CD4-positive, alpha-beta T cell (primary cell): Measurements from ENCODE around the gene SERPINA4. TPM values are rescaled to one million over a fixed set of nuclear protein-coding genes. Genes with fewer than 3 reads are reported as not detected.

ENCODE experiments used
- ATAC-seq: fragments of 200-7000 bp; cut with Tn5 transposase; one replicate; pipeline ENCODE4 v1.10.0; 2022; ENCODE audit warnings: mild to moderate bottlenecking; ENCODE audit not compliant: poor library complexity
- CTCF ChIA-PET: fragments of 350-600 bp; sonication (Branson Sonifier 250); formaldehyde crosslinking; loops from one replicate; lab custom pipeline; 2021; ENCODE audit warnings: antibody characterized with exemption, inconsistent platforms; lab: Charles Lee
- POLR2A ChIA-PET: fragments of 350-600 bp; sonication (Branson Sonifier 250); formaldehyde crosslinking; loops from one replicate; lab custom pipeline; 2021; ENCODE audit warnings: antibody characterized with exemption, inconsistent platforms; lab: Charles Lee
- DNase-seq, 14 experiments: peaks; one replicate each; pipeline ENCODE4 v3.0.0-alpha.2; 2013 to 2020; ENCODE audit warnings: mixed read lengths in 2 of 14
- H3K27ac ChIP-seq, 2 donors: one replicate each; pipeline versions ENCODE4 v1.5.1 to v1.7.0; 2013; ENCODE audit warnings: low read length in 2 of 2, low read depth in 1 of 2, mild to moderate bottlenecking in 1 of 2
- H3K27me3 ChIP-seq, 2 experiments: 1 replicate in 1 of 2; 2 replicates in 1 of 2; pipeline versions ENCODE4 v1.6.1 to v1.7.0; 2013; ENCODE audit warnings: low read length in 2 of 2, control low read depth in 1 of 2, mild to moderate bottlenecking in 1 of 2, moderate library complexity in 1 of 2; ENCODE audit not compliant: insufficient read depth in 2 of 2, control insufficient read depth in 1 of 2
- H3K36me3 ChIP-seq: one replicate; pipeline ENCODE4 v1.6.1; 2013; ENCODE audit warnings: low read length, control low read depth; ENCODE audit not compliant: insufficient read depth
- H3K4me1 ChIP-seq: one replicate; pipeline ENCODE4 v1.6.1; 2013; ENCODE audit warnings: low read length, control low read depth; ENCODE audit not compliant: insufficient read depth
- H3K4me3 ChIP-seq: one replicate; pipeline ENCODE4 v1.5.1; 2013; ENCODE audit warnings: mild to moderate bottlenecking, low read length, moderate library complexity
- H3K9me3 ChIP-seq, 2 experiments: 1 replicate in 1 of 2; 2 replicates in 1 of 2; pipeline versions ENCODE4 v1.6.1 to v1.7.0; 2013; ENCODE audit warnings: low read length in 2 of 2, mild to moderate bottlenecking in 2 of 2, control low read depth in 1 of 2, moderate library complexity in 1 of 2; ENCODE audit not compliant: control insufficient read depth in 1 of 2, insufficient read depth in 1 of 2
- H3K27ac Mint-ChIP-seq: one replicate; pipeline ENCODE4 v1.8.0; 2020; ENCODE audit warnings: mixed read lengths
- H3K27me3 Mint-ChIP-seq: one replicate; pipeline ENCODE4 v1.8.0; 2021; ENCODE audit warnings: mixed read lengths
- H3K36me3 Mint-ChIP-seq: one replicate; pipeline ENCODE4 v1.8.0; 2021; ENCODE audit warnings: low read depth, mixed read lengths
- H3K4me1 Mint-ChIP-seq: one replicate; pipeline ENCODE4 v1.8.0; 2021; ENCODE audit warnings: low read depth, mixed read lengths
- H3K4me3 Mint-ChIP-seq: one replicate; pipeline ENCODE4 v1.8.0; 2020; ENCODE audit warnings: mild to moderate bottlenecking, mixed read lengths
- H3K9me3 Mint-ChIP-seq: one replicate; pipeline ENCODE4 v1.8.0; 2020; ENCODE audit warnings: mixed read lengths
- intact Hi-C, 2 experiments: fragments of 100-400 bp; cut with DNase I in 1 of 2; cut with micrococcal nuclease in 1 of 2; formaldehyde crosslinking; loops; one replicate each; pipeline versions ENCODE4 v1.15.1 to v1.9.0; 2023 to 2025; cut with DNase I, micrococcal nuclease
- total RNA-seq, 174 experiments: library from RNA in 2 of 174; stranded (reverse) in 2 of 174; gene quantifications; one replicate each; pipeline ENCODE4 v1.2.3 and lab custom pipeline; 2021 to 2026
- TF ChIP-seq, protein P1 (sequence below): fragments of 200-600 bp; IDR thresholded peaks from one replicate; pipeline ENCODE4 v1.8.0; 2022; ENCODE audit warnings: antibody characterized with exemption, mild to moderate bottlenecking

Gene SERPINA4
- total RNA-seq, 2 experiments from 2014 or later, result not detected

GRCh38 chr14:94558842-94559241, 2.4 kb upstream of the SERPINA4 start:
- H3K4me1 Mint-ChIP-seq, result no peaks in the 10 kb centered on the region
- POLR2A ChIA-PET, result no interaction called here
- CTCF ChIA-PET, result no interaction called here

DNA sequence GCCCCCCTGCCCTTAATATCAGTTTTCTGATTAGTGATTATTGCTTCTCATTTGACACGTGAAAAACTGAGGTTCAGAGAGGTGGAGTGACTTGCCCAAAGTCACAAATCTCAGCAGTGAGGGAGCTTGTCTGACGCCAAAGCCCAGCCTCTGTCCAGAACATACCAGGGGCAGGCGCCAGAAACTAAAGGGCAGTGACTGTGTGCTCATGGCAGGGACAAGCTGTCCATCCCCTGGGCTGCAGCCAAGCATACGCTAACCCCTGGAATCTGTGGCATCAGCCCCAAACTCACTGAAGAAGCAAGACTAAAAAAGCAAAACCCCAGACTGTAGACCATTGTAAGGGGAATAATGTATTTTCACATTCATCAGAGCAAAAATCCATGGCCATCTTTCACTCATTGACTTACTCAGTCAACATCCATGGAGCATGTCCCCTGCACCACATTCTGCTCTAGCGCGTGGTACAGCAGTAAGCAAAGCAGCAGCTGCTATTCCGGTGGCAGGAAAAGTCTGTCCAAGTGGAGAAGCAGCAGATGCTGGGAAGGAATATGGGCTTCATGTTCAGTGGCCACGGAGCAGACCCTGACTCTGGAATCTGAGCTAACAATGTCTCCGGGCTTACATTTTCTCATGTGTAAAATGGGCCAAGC, 1.5 kb upstream of the SERPINA4 start:
- no peak overlapping the region for H3K27ac Mint-ChIP-seq
- CTCF ChIA-PET, result no interaction called here
- no peaks in the 10 kb centered on the region for H3K36me3 Mint-ChIP-seq

More at GRCh38 chr14:94558842-94559241, 2.4 kb upstream of the SERPINA4 start:
- Mint-ChIP-seq H3K27me3 (peaks cover 64% of the 10 kb centered on the region), H3K27ac (no peak overlapping the region), H3K9me3 (peaks cover 12% of the 10 kb centered on the region), H3K36me3 (no peaks in the 10 kb centered on the region), H3K4me3 (no peak overlapping the region)
- intact Hi-C loops, result loop anchor here in 1 of 2 experiments (10.0 kb wide), 1 partner anchor 424 kb away; no protein-coding TSS in a partner anchor
- TF ChIP-seq, protein P1, sequence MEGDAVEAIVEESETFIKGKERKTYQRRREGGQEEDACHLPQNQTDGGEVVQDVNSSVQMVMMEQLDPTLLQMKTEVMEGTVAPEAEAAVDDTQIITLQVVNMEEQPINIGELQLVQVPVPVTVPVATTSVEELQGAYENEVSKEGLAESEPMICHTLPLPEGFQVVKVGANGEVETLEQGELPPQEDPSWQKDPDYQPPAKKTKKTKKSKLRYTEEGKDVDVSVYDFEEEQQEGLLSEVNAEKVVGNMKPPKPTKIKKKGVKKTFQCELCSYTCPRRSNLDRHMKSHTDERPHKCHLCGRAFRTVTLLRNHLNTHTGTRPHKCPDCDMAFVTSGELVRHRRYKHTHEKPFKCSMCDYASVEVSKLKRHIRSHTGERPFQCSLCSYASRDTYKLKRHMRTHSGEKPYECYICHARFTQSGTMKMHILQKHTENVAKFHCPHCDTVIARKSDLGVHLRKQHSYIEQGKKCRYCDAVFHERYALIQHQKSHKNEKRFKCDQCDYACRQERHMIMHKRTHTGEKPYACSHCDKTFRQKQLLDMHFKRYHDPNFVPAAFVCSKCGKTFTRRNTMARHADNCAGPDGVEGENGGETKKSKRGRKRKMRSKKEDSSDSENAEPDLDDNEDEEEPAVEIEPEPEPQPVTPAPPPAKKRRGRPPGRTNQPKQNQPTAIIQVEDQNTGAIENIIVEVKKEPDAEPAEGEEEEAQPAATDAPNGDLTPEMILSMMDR, result no peak
- H3K4me1 ChIP-seq, result no peaks in the 10 kb centered on the region
- H3K9me3 ChIP-seq, result peaks cover 0 to 11% of the 10 kb centered on the region in 2 experiments
- peaks cover 0 to 5% of the 10 kb centered on the region in 2 experiments for H3K27me3 ChIP-seq
- H3K36me3 ChIP-seq, result no peaks in the 10 kb centered on the region
- DNase-seq (no peak), ATAC-seq (no peak)
- H3K4me3 ChIP-seq, result no peak overlapping the region
- no peak overlapping the region for H3K27ac ChIP-seq

GRCh38 chr14:94560291-94560665, 964 bp upstream of the SERPINA4 start:
- Mint-ChIP-seq H3K9me3 (no peaks in the 10 kb centered on the region), H3K36me3 (no peaks in the 10 kb centered on the region), H3K4me3 (no peak overlapping the region), H3K27ac (no peak overlapping the region), H3K27me3 (peaks cover 49% of the 10 kb centered on the region), H3K4me1 (no peaks in the 10 kb centered on the region)
- CTCF ChIA-PET, result no interaction called here
- TF ChIP-seq, protein P1, result no peak
- DNase-seq, result no peak
- intact Hi-C loops, result no loop called here
- ATAC-seq, result no peak
- Histone ChIP-seq H3K27ac (no peak overlapping the region), H3K4me3 (no peak overlapping the region), H3K27me3 (peaks cover 0 to 5% of the 10 kb centered on the region in 2 experiments), H3K4me1 (no peaks in the 10 kb centered on the region), H3K36me3 (no peaks in the 10 kb centered on the region), H3K9me3 (peaks cover 0 to 11% of the 10 kb centered on the region in 2 experiments)
- POLR2A ChIA-PET, result no interaction called here

More for the DNA sequence above, 1.5 kb upstream of the SERPINA4 start:
- H3K27me3 Mint-ChIP-seq, result peaks cover 55% of the 10 kb centered on the region
- no peak for ATAC-seq
- H3K36me3 ChIP-seq, result no peaks in the 10 kb centered on the region
- H3K4me3 Mint-ChIP-seq, result no peak overlapping the region
- H3K27me3 ChIP-seq, result peaks cover 0 to 5% of the 10 kb centered on the region in 2 experiments
- no peak overlapping the region for H3K27ac ChIP-seq
- POLR2A ChIA-PET, result no interaction called here
- H3K4me1 ChIP-seq, result no peaks in the 10 kb centered on the region
- TF ChIP-seq, protein P1, result no peak
- no peak overlapping the region for H3K4me3 ChIP-seq
- intact Hi-C loops, result loop anchor here in 1 of 2 experiments (10.0 kb wide), 1 partner anchor 425 kb away; no protein-coding TSS in a partner anchor
- peaks cover 0 to 11% of the 10 kb centered on the region in 2 experiments for H3K9me3 ChIP-seq
- H3K9me3 Mint-ChIP-seq, result peaks cover 3% of the 10 kb centered on the region
- DNase-seq, result no peak
- no peaks in the 10 kb centered on the region for H3K4me1 Mint-ChIP-seq
